HepG2 (cell line): ENCODE data around the gene AP1M2. TPM values are rescaled to one million over a fixed set of nuclear protein-coding genes. Genes with fewer than 3 reads are reported as not detected.

Experiments
- ARID2 ChIP-seq: sonication (generic); formaldehyde crosslinking; IDR thresholded peaks from 2 replicates; pipeline ENCODE4 v1.8.1; 2022; ENCODE audit warnings: mild to moderate bottlenecking, missing genetic modification reagents, borderline replicate concordance
- HHEX ChIP-seq: IDR thresholded peaks from 2 replicates; pipeline ENCODE4 v1.6.1; 2016; ENCODE audit warnings: control low read depth
- HOXA5 ChIP-seq: sonication (generic); formaldehyde crosslinking; IDR thresholded peaks from 2 replicates; pipeline ENCODE4 v1.4.0; 2020; ENCODE audit warnings: missing genetic modification reagents
- KMT2B ChIP-seq: IDR thresholded peaks from 2 replicates; pipeline ENCODE4 v1.6.1; 2016; ENCODE audit warnings: missing genetic modification reagents, missing compliant biosample characterization
- NR2F6 ChIP-seq, 2 experiments: IDR thresholded peaks; 2 replicates each; pipeline ENCODE4 v1.6.1; 2016; ENCODE audit warnings: antibody characterized with exemption in 1 of 2, mild to moderate bottlenecking in 1 of 2
- RAD51 ChIP-seq: fragments of 450-650 bp; IDR thresholded peaks from 2 replicates; pipeline ENCODE4 v1.6.1; 2016; ENCODE audit warnings: borderline replicate concordance
- SP1 ChIP-seq, 2 experiments: fragments of 450-650 bp in 1 of 2; sonication (generic) in 1 of 2; formaldehyde crosslinking in 1 of 2; IDR thresholded peaks; 2 replicates each; pipeline versions ENCODE4 v1.4.0 to v1.6.1; 2016 to 2020; ENCODE audit warnings: missing genetic modification reagents in 1 of 2
- TBX3 ChIP-seq: fragments of 450-650 bp; IDR thresholded peaks from 2 replicates; pipeline ENCODE4 v1.6.1; 2017; ENCODE audit warnings: antibody characterized with exemption, mild to moderate bottlenecking, inconsistent platforms, borderline replicate concordance
- TRIM24 ChIP-seq: sonication (generic); formaldehyde crosslinking; IDR thresholded peaks from 2 replicates; pipeline ENCODE4 v1.8.0; 2022; ENCODE audit warnings: mild to moderate bottlenecking, missing genetic modification reagents
- XBP1 ChIP-seq: sonication (generic); formaldehyde crosslinking; IDR thresholded peaks from 2 replicates; pipeline ENCODE4 v1.5.0; 2020; ENCODE audit warnings: missing genetic modification reagents
- ZMAT3 ChIP-seq: sonication (generic); formaldehyde crosslinking; conservative IDR thresholded peaks from 2 replicates; pipeline ENCODE4 v1.7.0; 2021; ENCODE audit warnings: missing genetic modification reagents
- ZNF510 ChIP-seq: sonication (generic); formaldehyde crosslinking; IDR thresholded peaks from 2 replicates; pipeline ENCODE4 v1.4.0; 2020; ENCODE audit warnings: low read depth, mild to moderate bottlenecking, missing genetic modification reagents
- ZNF556 ChIP-seq: sonication (generic); formaldehyde crosslinking; IDR thresholded peaks from 2 replicates; pipeline ENCODE4 v1.4.0; 2020; ENCODE audit warnings: mild to moderate bottlenecking, missing genetic modification reagents, borderline replicate concordance
- ZNF660 ChIP-seq: sonication (generic); formaldehyde crosslinking; IDR thresholded peaks from 2 replicates; pipeline ENCODE4 v1.5.1; 2020; ENCODE audit warnings: mild to moderate bottlenecking, low read depth, missing genetic modification reagents, borderline replicate concordance
- polyA plus RNA-seq, 8 experiments: library from polyadenylated mRNA; depleted of rRNA in 3 of 8; stranded (reverse) in 7 of 8; unstranded in 1 of 8; fragments of >200 nt; fragmentation: Illumina TruSeq in 4 of 8; extraction: Trizol in 4 of 8; gene quantifications; 2 replicates each; pipeline versions ENCODE4 v1.2.1 to v1.2.3, GENCODE V29; 2011 to 2016; ENCODE audit warnings: low read depth in 4 of 8, missing spikeins in 1 of 8, mixed read lengths in 1 of 8; ENCODE audit not compliant: insufficient read depth in 1 of 8
- total RNA-seq, 5 experiments: library from RNA; depleted of rRNA; stranded (reverse); fragments of >200 nt; fragmentation: Illumina TruSeq; extraction: Trizol; gene quantifications; 2 replicates each; pipeline ENCODE4 v1.2.3, GENCODE V29; 2016; ENCODE audit warnings: low read depth in 1 of 5
- TF ChIP-seq, protein P1 (sequence below): IDR thresholded peaks from 2 replicates; pipeline ENCODE4 v1.6.1; 2016; ENCODE audit warnings: mild to moderate bottlenecking
- TF ChIP-seq, protein P2 (sequence below): sonication (generic); formaldehyde crosslinking; IDR thresholded peaks from 2 replicates; pipeline ENCODE4 v1.4.0; 2020; ENCODE audit warnings: missing genetic modification reagents
- TF ChIP-seq, protein P3 (sequence below): sonication (generic); formaldehyde crosslinking; IDR thresholded peaks from 2 replicates; pipeline ENCODE4 v1.5.1; 2020; ENCODE audit warnings: missing genetic modification reagents, mild to moderate bottlenecking, borderline replicate concordance
- TF ChIP-seq, protein P4 (sequence below): IDR thresholded peaks from 2 replicates; pipeline ENCODE4 v1.6.1; 2016; ENCODE audit warnings: missing genetic modification reagents, missing compliant biosample characterization
- TF ChIP-seq, protein P5 (sequence below): sonication (generic); formaldehyde crosslinking; conservative IDR thresholded peaks from 2 replicates; pipeline ENCODE4 v1.8.0; 2022; ENCODE audit warnings: mild to moderate bottlenecking, moderate library complexity, missing genetic modification reagents

AP1M2 gene
- total and polyA plus RNA-seq, 2 of the 13 experiments (the other 11 are each of a cell fraction or from before 2014, with no cell fraction given), result 6.3 to 76.8 TPM

DNA sequence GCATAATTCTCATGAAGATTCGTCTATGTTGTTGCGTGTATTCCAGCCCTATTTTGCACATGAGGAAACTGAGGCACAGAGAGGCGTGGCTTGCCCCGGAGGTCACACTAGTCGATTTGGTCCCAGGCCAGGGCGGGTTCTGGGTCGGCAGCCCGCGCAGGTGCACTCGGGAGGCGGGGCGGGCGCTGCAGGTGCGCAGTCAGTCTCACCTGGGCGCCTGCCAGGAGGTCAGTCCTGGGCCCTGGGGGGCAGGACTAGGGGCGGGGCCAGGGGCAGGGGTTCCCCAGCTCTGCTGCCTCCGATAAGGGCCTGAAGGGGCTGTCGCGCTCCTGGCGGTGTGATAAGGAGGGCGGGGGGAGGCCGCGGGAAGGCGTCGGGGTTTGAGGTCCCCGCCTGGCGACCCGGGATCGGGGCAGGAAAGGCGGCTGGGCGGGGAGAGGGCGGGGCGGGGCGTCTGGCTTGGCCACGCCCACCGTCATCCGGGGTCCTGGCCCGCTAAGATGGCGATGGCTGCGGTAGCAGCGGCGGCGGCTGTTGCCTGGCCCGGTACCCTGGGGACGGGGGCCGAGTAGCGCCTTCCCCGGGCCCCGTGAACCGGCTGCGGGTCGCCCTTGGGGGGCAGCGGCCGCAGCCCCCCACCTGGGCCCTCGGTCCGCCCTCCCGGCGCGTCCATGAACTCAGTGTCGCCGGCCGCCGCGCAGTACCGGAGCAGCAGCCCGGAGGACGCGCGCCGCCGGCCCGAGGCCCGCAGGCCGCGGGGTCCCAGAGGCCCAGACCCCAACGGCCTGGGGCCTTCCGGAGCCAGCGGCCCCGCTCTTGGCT, 43.5 kb downstream of the AP1M2 start, which contains the start of gene ATG4D (continued):
- TF ChIP-seq KMT2B (CRISPR knock-in tag), result no peak
- TF ChIP-seq, protein P1, sequence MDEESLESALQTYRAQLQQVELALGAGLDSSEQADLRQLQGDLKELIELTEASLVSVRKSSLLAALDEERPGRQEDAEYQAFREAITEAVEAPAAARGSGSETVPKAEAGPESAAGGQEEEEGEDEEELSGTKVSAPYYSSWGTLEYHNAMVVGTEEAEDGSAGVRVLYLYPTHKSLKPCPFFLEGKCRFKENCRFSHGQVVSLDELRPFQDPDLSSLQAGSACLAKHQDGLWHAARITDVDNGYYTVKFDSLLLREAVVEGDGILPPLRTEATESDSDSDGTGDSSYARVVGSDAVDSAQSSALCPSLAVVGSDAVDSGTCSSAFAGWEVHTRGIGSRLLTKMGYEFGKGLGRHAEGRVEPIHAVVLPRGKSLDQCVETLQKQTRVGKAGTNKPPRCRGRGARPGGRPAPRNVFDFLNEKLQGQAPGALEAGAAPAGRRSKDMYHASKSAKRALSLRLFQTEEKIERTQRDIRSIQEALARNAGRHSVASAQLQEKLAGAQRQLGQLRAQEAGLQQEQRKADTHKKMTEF (CRISPR knock-in tag), result no peak
- TF ChIP-seq ZMAT3, result 0 out of 2 replicates have a peak, but pooled peaks have one; percentile 23
- TF ChIP-seq, protein P2, sequence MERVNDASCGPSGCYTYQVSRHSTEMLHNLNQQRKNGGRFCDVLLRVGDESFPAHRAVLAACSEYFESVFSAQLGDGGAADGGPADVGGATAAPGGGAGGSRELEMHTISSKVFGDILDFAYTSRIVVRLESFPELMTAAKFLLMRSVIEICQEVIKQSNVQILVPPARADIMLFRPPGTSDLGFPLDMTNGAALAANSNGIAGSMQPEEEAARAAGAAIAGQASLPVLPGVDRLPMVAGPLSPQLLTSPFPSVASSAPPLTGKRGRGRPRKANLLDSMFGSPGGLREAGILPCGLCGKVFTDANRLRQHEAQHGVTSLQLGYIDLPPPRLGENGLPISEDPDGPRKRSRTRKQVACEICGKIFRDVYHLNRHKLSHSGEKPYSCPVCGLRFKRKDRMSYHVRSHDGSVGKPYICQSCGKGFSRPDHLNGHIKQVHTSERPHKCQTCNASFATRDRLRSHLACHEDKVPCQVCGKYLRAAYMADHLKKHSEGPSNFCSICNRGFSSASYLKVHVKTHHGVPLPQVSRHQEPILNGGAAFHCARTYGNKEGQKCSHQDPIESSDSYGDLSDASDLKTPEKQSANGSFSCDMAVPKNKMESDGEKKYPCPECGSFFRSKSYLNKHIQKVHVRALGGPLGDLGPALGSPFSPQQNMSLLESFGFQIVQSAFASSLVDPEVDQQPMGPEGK (CRISPR knock-in tag), result no peak
- TF ChIP-seq, protein P3, sequence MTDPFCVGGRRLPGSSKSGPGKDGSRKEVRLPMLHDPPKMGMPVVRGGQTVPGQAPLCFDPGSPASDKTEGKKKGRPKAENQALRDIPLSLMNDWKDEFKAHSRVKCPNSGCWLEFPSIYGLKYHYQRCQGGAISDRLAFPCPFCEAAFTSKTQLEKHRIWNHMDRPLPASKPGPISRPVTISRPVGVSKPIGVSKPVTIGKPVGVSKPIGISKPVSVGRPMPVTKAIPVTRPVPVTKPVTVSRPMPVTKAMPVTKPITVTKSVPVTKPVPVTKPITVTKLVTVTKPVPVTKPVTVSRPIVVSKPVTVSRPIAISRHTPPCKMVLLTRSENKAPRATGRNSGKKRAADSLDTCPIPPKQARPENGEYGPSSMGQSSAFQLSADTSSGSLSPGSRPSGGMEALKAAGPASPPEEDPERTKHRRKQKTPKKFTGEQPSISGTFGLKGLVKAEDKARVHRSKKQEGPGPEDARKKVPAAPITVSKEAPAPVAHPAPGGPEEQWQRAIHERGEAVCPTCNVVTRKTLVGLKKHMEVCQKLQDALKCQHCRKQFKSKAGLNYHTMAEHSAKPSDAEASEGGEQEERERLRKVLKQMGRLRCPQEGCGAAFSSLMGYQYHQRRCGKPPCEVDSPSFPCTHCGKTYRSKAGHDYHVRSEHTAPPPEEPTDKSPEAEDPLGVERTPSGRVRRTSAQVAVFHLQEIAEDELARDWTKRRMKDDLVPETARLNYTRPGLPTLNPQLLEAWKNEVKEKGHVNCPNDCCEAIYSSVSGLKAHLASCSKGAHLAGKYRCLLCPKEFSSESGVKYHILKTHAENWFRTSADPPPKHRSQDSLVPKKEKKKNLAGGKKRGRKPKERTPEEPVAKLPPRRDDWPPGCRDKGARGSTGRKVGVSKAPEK (CRISPR knock-in tag), result no peak
- TF ChIP-seq NR2F6 (IDR thresholded peaks at IDR 0.05), result no peak
- TF ChIP-seq NR2F6 (CRISPR knock-in tag; IDR thresholded peaks at IDR 0.05), result no peak
- TF ChIP-seq RAD51, result no peak
- TF ChIP-seq XBP1, result no peak
- TF ChIP-seq, protein P4, sequence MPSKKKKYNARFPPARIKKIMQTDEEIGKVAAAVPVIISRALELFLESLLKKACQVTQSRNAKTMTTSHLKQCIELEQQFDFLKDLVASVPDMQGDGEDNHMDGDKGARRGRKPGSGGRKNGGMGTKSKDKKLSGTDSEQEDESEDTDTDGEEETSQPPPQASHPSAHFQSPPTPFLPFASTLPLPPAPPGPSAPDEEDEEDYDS, result 0 out of 2 replicates have a peak, but pooled peaks have one; percentile 65
- TF ChIP-seq HHEX (CRISPR knock-in tag), result no peak
- TF ChIP-seq HOXA5 (CRISPR knock-in tag), result peak; percentile 19; the same call in 1 of the 2 replicates
- TF ChIP-seq TRIM24, result no peak
- TF ChIP-seq ZNF660 (CRISPR knock-in tag), result no peak
- no peak for TF ChIP-seq TBX3
- no peak for TF ChIP-seq ARID2 (CRISPR knock-in tag)
- TF ChIP-seq ZNF556 (CRISPR knock-in tag), result no peak
- no peak for TF ChIP-seq ZNF510
- TF ChIP-seq, protein P5, sequence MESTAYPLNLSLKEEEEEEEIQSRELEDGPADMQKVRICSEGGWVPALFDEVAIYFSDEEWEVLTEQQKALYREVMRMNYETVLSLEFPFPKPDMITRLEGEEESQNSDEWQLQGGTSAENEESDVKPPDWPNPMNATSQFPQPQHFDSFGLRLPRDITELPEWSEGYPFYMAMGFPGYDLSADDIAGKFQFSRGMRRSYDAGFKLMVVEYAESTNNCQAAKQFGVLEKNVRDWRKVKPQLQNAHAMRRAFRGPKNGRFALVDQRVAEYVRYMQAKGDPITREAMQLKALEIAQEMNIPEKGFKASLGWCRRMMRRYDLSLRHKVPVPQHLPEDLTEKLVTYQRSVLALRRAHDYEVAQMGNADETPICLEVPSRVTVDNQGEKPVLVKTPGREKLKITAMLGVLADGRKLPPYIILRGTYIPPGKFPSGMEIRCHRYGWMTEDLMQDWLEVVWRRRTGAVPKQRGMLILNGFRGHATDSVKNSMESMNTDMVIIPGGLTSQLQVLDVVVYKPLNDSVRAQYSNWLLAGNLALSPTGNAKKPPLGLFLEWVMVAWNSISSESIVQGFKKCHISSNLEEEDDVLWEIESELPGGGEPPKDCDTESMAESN, result no peak; the same call in 1 of the 2 replicates
- TF ChIP-seq SP1 (IDR thresholded peaks at IDR 0.05), result no peak
- TF ChIP-seq SP1 (CRISPR knock-in tag; IDR thresholded peaks at IDR 0.05), result peak; percentile 65; the same call in 1 of the 2 replicates
